Mesenteric fat pad (tissue), 1 donor: ENCODE data around the gene PEF1. TPM values are rescaled to one million over a fixed set of nuclear protein-coding genes. Genes with fewer than 3 reads are reported as not detected.
A peak's percentile ranks its signal among the peaks of the same experiment; 100 is the strongest.

Source experiments
- DNase-seq: peaks from one replicate; pipeline ENCODE4 v3.0.0-alpha.2; 2020; ENCODE audit warnings: low spot score
- long read RNA-seq: library from polyadenylated mRNA; unstranded; transcript quantifications from one replicate; pipeline ENCODE4 v2.0.0, GENCODE V29; 2020
- total RNA-seq: library from RNA; stranded (reverse); fragmentation: NEBNext Ultra II Directional; extraction: Animal tissue kit (Norgen Biotek cat#: 25700); gene quantifications from one replicate; pipeline ENCODE4 v1.2.1, GENCODE V29; 2021
- donor health status: DM: yes; HTN: yes; CAD: no.

PEF1 gene, protein sequence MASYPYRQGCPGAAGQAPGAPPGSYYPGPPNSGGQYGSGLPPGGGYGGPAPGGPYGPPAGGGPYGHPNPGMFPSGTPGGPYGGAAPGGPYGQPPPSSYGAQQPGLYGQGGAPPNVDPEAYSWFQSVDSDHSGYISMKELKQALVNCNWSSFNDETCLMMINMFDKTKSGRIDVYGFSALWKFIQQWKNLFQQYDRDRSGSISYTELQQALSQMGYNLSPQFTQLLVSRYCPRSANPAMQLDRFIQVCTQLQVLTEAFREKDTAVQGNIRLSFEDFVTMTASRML
- 47.9 TPM for total RNA-seq
- long read RNA-seq, transcript PEF1-201 (5 exons, 1,629 nt), result major isoform, 451 of 504 reads
- long read RNA-seq, transcript PEF1-205 (4 exons, 750 nt), result minor isoform, 12 of 504 reads
- long read RNA-seq, partial matches to known transcripts, result 13 of 504 reads
- long read RNA-seq, other reads (novel, unspliced or antisense), result 28 of 504 reads

DNA sequence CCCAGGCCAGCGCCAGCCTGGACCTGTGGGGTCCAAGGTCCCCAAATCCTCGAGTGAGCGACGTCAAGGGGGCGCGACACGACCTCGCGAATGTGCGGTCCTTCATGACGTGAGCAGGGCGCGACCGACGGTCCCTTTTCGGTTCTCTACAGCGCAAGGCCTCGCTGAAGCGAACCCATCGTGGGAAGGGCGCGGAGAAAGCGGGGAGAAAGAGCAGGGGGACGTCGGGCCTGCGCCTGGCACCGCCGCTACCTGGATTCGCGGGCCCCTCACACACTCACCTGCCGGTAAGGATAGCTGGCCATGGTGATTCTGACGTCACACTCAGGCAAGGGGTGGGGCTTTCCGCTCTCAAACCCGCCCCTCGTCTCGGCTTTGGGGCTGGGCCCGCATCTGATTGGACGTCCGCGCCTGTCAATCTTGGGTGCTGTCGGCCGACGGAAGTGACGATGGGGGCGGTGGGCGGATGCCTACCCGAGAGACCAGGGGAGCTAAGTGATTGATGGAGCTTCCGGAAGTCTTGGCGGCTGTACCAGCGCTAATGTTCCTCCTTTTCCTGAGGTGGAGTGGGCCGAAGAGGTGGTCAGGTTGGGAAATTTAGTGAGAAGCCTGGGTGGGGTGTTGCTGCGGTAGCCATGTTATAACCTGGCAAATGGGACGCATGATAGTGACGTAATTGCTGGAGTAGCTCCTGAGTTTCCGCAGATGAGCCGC is at the start of gene PEF1:
PEF1 (minus strand) TSS at position 317 of the 714 bp plus-strand sequence; CDS start at position 305, 12 bp downstream.
- peak; percentile 100 for DNase-seq

DNA sequence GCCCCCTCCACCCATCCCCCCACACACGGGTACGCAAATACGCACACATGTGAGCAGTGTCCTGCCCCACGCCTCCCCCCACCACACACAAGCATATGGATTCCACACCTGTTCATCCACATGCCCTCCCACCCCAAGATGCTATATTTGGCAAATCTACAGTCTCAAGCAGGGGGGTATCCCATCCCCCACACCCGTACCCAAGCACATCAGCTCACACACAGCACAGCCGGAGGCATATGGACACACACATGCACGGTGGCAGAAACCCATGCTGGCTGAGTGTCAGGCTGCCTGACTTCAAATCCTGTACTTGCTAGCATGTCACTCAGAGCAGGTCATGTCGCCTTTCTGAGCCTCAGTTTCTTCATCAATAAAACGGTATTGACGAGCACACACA is 48.6 kb upstream of the PEF1 start:
- no peak for DNase-seq

DNA sequence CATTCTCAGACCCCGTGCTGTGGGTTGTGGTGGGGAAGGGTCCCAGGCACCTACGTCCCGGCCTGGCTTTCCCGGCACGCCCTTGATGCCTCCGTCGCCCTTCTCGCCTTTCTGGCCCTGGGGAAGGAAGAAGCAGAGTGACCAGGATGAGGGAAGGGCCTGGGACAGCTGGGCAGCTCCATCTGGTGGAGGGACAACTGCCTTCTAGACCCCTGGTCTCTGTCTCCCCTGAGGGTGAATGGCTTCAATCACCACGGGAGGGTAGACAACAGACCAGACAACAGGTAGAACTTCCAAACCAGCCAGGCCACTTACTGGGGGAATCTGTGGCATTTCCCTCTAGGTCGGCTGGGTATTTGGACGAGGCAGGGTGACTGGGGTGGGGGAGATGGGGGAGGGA is 47.3 kb upstream of the PEF1 start:
- DNase-seq, result no peak

DNA sequence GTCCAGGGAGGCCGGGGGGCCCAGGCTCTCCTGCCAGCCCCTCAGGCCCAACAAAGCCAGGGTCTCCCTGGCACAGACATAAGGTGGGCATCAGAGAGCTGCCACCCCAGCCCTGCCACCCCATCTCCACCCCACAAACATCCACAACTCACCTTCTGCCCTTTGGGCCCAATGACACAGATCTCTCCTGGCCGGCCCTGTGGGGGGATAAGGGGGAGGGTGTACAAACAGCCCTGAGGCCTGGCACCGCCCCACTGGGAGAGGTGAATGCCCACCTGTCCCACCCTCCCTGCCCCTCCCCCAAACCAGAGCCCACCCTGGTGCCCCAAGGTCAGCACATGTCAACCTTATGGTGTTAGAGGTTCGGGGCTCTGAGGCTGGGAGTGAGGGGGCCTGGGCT is 46.8 kb upstream of the PEF1 start:
- DNase-seq, result no peak

DNA sequence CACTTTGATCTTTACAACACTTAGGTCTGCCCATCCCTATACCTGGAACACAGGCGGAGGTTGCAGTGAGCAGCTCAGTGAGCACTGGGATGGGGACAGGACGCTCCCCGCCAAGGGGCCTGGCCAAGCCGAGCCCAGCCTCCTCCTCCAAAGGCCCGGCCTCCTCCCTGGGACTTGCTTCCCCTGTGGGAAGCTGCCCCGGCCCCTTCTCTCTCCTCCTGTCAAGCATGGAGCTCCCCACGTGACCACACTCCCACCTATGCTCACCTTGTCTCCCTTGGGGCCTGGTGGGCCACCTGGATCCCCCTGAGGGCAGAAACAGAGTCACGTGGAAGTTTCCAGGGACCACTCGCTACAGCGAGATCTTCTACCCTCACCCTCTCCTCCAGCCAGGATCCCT is 46.2 kb upstream of the PEF1 start:
- no peak for DNase-seq

DNA sequence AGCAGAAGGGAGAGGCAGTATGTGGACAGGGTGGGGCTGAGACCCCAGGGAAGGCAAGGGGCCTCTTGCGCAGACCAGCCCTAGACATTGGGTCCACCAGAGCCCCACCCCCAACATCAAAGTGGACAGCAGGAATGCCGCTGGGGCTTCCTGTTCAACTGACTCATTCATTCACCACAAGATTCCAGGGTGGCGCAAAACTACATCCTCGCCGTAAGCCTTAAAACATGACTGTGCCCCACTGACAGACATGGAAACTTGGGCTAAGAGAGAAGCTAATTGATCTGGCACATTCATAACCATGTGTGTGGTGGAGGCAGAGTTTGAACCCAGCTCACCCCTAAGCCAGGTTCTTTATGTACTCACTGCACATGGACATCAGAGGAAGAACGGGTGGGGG is 45.2 kb upstream of the PEF1 start:
- DNase-seq, result no peak

DNA sequence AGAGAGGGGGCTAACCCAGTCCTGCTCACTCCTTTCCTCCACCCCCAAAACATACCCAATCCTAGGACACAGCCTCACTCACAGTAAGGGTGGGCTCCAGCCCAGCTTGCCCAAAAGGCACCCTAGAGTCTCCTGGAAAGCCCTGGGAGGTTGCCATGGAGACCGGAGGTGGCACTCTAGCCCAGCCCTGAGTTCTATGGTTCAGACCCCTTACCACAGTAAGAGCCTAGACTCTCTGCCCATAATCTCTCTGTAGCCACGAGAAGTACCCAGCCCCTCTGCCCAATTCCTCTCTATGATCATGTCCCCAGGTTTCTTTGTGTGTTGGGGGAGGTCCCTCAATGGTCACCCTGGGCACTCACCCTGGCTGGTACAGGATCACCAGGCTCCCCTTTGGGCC is 44.7 kb upstream of the PEF1 start:
- DNase-seq, result no peak

DNA sequence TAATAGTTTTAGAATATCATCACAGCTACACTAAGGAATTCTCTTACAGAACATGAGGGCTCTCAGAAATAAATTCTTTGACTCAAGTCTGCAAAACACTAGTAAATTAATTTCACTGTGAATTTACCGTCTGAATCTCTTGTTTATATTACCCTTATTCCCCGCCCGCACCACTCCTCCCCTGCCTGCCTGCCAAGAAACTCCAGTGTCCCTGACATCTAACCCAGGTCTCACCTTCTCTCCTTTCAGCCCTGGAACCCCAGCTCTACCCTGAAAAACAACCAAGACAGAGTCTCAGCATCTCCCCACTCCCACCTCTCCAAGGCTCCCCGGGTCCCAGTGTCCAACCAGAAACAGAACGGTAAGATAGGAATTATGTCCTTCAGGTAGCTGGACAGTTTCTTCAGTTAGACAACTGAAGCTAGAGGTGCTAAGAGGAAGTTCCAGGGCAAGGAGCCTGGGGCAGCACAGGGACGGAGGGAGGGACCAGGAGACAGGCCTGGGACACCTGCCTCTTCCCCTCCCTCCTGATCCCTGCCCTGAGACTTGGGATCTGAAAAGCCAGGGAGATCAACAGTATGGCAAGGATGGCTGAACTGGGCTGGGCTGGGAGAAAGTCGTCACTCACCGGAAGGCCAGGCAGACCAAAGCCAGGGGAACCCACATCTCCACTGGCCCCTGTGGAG is 43.7 kb upstream of the PEF1 start:
- no peak for DNase-seq

DNA sequence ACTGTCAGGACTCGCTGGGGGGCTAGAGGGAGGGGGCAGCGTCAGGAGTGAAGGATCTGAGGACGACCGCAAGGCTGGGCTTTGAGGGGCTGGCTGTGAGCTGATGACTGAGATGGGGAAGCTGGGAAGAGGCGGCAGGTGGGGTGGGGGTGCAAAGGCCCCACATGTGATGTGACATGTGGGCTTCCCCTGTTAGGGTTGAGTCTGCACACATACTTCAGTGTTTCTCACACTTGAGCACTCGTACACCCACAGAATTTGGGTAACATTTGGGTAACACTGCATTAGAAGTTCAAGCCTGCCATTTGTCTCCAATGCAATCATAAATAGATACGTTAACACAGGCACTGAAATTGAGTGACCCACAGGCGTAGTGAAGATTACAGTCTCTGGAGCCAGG is 42.9 kb upstream of the PEF1 start:
- DNase-seq, result no peak

DNA sequence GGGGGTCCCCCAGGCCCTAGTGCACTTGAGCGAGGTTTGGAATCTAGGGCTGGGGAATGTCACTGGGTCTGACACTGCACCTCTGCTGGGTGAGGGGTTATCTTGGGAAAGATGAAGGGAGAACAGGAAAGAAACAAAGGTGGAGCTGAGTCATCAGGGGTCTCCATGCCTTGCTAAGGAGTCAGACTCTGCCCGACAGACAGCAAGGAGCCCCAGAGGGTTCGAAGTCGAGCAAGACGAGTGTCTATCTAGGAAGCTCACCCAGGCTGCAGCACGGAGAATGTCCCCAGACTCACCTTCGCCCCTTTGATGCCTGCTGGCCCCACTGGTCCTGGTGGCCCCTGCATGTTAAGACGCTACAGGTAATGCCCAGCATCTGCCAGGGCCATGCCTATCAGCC is 41.1 kb upstream of the PEF1 start:
- no peak for DNase-seq

DNA sequence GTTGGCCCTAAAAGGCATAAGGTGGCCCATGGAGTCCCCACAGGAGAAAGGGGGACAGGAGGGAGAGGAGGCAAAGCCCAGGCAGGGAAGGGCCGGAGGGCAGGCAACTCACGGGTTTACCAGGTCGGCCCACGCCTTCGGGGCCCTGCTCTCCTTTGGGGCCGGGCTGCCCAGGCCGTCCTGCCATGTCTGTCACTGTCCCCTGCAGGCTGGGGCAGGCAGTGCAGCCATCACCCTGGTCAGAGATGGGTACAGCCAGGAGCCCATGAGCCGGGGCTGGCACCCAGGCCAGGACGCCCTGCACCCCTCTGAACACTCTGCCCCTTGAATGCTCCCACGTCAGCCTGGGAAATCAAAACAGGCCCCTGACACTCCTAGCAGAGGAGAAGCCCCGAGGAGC is 39.3 kb upstream of the PEF1 start:
- DNase-seq, result no peak

DNA sequence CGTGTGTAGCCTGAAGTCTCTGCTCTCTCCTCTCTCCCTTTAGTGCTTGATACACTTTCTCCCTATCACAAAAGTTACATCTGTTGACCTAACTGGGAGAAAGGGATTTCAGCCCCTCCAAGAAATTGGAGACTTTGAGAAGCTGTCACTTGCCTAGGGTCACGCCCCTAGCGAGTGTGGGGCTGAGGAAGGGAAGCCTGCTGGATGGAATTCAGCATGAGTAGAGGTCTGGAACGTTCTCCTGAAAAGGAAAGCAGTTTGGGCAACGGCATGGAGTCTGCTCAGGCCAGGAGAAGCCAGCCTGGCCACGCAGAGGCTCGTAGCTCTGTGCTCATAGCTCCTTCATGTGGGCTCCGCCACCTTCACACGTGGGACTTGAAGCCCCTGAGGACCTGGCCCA is 36.7 kb upstream of the PEF1 start:
- DNase-seq, result no peak

DNA sequence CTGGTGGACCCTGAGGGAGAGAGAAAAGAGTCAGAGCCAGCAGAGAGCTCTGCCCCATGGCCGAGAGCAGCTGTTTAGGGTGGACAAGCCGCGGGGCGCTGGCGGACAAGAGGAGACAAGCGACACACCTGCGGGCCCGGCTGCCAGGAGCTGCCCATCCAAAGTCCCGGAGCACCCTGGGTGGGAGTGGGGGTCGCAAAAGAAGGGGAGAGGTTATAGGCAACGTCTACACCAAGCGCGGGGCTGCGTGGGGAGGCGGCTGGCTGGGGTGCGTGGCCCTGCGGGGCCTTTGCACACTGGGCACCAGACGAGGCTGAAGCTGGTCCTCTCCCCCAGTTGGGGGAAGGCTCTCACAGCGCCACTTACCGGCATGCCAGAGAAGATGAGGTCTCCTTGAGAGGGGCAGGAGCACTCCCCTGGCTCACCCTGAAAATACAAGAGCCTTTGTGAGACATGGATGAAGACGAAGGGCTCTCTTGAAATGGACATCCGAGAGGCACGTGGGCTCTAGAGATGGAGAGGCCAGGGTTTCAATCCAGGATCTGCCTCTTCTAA is 35.1 kb upstream of the PEF1 start:
- DNase-seq, result no peak

DNA sequence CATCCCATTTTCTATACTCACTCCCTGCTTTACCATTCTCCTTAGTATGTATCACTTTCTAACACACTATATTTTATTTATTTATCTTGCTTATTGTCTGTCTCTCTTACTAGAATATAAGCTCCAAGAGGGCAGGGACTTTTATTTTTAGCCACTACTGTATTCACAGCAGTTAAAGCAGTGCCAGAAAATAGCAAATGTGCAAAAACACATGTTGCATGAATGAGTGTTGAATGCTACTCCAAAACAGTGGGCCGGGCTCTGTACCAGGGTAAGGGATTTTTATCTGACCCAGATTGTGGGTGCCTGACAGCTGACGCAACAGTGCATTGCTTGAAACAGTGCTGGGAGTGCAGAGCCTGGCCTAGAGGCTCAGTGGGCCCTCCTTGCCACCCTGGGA is 34.4 kb upstream of the PEF1 start:
- DNase-seq, result no peak

DNA sequence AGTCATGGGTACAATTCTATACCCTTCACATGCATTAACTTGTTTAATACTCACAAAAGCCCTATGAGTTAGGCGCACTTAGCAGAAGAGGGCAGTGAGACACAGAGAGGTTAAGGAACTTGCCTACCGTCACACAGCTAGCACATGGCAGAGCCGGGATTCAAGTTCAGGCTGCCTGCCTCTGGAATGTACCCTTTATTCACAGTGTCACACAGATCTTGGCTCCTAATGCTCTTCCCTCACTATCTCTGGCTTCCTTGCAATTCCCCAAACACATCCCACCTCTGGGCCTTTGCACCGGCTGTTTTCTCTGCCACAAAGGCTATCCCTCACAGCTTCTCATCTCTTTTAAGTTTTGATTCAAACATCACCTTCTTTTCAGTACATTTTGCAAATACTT is 34.0 kb upstream of the PEF1 start:
- DNase-seq, result no peak

DNA sequence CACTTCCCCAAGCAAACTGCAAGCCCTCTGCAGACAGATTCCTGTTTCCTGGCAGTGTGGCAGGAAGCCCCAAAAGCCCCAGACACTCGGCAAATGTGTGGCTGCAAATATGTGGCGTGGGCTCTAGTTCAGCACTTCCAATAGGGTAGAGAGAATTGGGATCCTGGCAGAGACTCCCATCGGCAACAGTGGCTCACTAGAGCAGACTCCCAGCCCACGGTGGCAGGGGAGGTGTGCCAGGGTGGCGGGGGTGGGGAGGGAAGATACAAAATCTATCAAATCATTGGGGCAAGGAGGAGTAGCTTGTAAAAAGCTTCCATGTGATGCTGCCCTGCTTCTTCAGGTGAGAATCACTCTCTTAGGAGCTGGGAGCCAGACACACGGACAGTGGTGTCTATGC is 33.3 kb upstream of the PEF1 start:
- DNase-seq, result no peak

DNA sequence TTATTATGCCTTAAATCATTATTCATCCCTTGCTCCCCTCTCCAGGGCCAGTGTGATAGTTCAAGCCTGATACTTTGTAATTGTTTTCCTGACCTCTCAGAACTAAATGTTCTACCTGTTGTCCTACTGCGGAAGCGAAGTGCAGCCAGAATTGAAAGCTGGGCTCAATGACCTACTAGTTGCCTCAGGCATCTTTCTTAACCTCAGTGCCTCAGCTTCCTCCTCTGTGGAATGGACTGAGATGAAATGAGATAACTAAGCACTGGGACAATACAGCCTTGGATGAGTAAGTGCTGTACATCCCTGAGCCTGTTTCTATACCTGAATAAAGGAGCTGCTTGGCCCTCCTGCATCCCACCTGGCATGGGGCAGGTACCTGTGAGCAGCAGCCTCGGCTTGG is 32.7 kb upstream of the PEF1 start:
- DNase-seq, result no peak

DNA sequence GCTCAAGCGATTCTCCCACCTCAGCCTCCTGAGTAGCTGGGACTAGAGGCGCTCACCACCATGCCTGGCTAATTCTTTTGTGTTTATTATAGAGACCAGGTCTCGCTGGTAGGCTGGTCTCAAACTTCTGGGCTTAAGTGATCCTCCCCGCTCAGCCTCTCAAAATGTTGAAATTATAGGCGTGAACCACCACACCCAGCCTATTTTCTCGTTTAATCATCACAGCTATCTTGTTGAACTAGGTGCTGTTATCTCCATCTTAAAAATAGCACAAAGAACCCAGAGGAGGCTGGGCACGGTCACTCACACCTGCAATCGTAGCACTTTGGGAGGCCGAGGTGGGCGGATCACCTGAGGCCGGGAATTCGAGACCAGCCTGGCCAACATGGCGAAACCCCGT is 31.1 kb upstream of the PEF1 start:
- DNase-seq, result no peak

DNA sequence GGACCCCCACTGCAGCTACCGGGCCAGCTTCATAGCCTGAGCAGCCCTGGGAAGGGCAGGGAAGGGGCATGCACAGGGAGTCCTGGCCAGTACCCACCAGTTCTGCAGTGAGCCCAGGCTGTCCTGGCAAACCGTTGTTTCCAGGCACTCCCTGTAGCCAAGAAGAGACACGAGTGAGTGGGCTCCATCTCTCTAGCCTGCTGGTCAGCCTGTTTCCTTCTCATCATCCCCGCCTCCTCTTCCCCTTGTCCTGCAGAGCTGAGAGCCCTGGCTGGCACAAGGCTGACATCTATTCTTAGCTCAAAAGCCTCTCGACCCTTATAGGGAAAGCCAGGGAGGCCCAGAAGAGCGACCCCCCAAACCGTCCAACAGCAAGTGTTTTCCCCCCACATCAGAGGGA is 30.5 kb upstream of the PEF1 start:
- no peak for DNase-seq

DNA sequence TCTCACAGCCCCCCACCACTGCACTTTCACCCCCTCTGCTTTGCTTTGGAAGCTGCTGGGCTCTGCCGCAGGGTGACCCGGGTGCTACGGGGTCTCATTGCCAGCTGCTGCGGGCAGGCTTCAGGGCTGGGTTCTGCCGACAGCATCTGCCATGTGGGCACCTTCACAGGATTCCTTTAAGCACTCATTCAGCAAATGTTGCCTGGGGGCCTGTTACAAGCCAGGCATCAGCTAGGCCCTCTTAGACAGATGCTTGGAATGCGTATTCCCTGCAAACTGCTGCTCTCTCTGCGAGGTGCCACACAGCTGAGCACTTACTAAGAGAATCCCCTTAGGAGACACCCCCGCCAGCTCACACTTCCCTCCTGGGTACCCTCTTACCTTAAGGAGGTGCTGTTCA is 29.9 kb upstream of the PEF1 start:
- DNase-seq, result no peak

DNA sequence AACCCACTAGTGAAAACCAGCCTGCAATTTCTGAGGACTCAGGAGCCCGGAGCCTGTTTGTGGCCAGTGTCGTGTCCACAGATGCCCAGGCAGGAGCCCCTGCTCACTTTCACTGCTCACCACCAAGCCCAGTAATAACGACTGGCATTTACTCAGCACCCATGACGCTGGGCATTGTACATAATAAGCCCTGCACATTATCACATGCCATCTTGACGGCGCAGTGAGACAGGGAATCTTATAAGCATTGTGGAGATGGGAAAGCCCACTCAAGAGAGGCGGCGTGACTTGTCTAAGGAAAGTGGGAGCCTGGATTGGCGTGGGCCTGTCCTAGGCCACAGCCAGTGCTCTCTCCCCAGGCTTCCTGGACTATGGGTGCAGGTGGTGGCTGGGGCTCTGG is 28.8 kb upstream of the PEF1 start:
- DNase-seq, result no peak

DNA sequence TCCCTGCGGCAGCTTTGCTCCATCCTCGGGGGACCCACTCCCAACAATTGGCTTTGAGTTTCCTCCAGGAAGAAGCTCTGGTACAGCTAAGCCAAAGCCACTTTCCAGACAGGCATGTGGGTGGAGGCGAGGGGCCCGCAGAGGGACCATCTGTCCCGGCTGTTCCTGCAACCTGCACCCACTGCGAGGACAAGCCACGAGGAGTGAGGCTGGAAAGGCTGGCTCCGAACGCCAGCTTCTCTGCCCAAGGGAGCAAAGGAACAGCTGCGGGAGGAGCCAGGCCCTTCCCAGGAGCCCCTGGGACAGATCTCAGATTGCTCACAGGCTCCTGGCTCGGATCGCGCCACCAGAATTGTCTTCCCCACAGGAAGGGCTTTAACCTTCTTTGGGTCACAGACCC is 28.3 kb upstream of the PEF1 start:
- no peak for DNase-seq
